Skeletal muscle tissue (tissue), 4 donors: Measurements from ENCODE around the gene PGBD5. TPM values are rescaled to one million over a fixed set of nuclear protein-coding genes. Genes with fewer than 3 reads are reported as not detected.
A peak's percentile ranks its signal among the peaks of the same experiment; 100 is the strongest.

Experiments used
- H3K27ac ChIP-seq: one replicate; pipeline ENCODE4 v1.7.0; 2013; ENCODE audit warnings: mild to moderate bottlenecking, low read depth, low read length, inconsistent platforms
- H3K27me3 ChIP-seq, 3 donors: one replicate each; pipeline ENCODE4 v1.7.0; 2013; ENCODE audit warnings: low read length in 3 of 3; ENCODE audit not compliant: control insufficient read depth in 3 of 3, insufficient read depth in 3 of 3
- H3K36me3 ChIP-seq, 3 donors: one replicate each; pipeline ENCODE4 v1.7.0; 2013; ENCODE audit warnings: low read length in 3 of 3; ENCODE audit not compliant: control insufficient read depth in 3 of 3, insufficient read depth in 3 of 3
- H3K4me1 ChIP-seq, 3 donors: one replicate each; pipeline ENCODE4 v1.7.0; 2013; ENCODE audit warnings: low read length in 3 of 3, mild to moderate bottlenecking in 3 of 3; ENCODE audit not compliant: control insufficient read depth in 3 of 3, insufficient read depth in 3 of 3
- H3K4me3 ChIP-seq, 3 donors: one replicate each; pipeline ENCODE4 v1.7.0; 2013; ENCODE audit warnings: low read length in 3 of 3
- H3K9ac ChIP-seq, 3 donors: one replicate each; pipeline ENCODE4 v1.7.0; 2013; ENCODE audit warnings: low read length in 3 of 3, mild to moderate bottlenecking in 3 of 3, moderate library complexity in 2 of 3, low read depth in 1 of 3
- H3K9me3 ChIP-seq, 3 donors: one replicate each; pipeline ENCODE4 v1.7.0; 2013; ENCODE audit warnings: low read length in 3 of 3; ENCODE audit not compliant: control insufficient read depth in 3 of 3
- total RNA-seq: library from RNA; depleted of rRNA; stranded (reverse); fragments of >200 nt; gene quantifications from one replicate; pipeline ENCODE4 v1.2.3, GENCODE V29; 2014
- donor health status: Osteomylitis.

Gene PGBD5
- total RNA-seq, 1 donor from 2014 or later: 5.7 TPM

DNA sequence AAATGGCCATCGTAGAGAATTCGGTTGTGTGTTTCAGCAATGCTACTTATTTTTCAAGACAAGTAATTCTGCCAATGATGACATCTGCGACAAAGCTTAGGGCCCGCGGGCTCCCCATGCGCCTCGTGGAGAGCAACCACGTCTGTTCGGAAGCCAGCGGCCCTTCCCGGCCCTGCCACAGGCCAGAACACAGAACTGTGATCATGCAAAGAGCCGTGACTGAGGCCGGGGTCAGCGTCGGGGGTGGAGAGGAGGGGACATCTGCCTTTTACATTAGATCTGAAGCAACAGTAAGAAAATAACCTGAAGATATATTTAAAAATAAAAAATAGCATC, 103.7 kb downstream of the PGBD5 start:
- Histone ChIP-seq H3K4me1 (peaks cover 32 to 37% (median 34%) of the 10 kb centered on the region in 3 donors), H3K9ac (peak overlapping the region in 2 of 3 donors; percentile 30 to 66), H3K9me3 (no peaks in the 10 kb centered on the region), H3K36me3 (peaks cover 0 to 2% (median 0%) of the 10 kb centered on the region in 3 donors), H3K27ac (peak overlapping the region; percentile 76), H3K4me3 (no peak overlapping the region), H3K27me3 (no peaks in the 10 kb centered on the region)

DNA sequence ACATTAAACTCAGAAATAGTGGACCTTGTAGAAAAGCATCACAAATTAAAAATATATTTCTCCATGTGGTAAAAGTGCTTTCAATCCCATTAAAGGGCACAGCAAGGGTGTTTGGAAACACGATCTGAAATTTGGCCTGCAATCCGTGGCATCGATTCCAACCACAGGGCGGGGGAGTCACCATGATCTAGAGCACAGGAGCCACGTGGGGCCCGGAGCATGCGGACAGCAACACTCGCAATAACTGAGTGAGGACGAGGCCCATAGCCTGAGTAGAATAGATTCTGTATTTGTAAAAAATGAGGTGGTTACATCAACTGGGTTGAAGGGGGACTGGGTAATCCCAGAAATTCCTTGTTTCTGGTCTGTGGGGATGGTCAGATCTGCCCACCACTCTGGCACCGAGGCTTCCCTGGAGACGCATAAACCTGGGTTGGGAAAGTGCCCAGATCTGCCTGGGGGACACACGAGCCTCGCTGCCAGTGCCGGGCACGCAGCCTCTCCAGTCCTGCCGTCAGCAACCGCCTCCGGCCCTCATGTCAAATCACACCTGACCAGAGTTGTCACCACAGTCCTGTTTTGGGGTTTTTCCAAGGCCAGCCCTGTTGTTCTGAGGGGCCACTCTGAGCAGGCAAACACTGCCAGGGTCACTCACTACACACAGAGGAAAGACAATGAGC, 104.3 kb downstream of the PGBD5 start:
- no peaks in the 10 kb centered on the region for H3K9me3 ChIP-seq
- H3K4me1 ChIP-seq: peaks cover 31 to 37% (median 32%) of the 10 kb centered on the region in 3 donors
- peak overlapping the region; percentile 14 to 66 (median 30) for H3K9ac ChIP-seq
- H3K4me3 ChIP-seq: no peak overlapping the region
- H3K27me3 ChIP-seq: no peaks in the 10 kb centered on the region
- H3K36me3 ChIP-seq: peaks cover 0 to 2% (median 0%) of the 10 kb centered on the region in 3 donors
- H3K27ac ChIP-seq: peak overlapping the region; percentile 76

DNA sequence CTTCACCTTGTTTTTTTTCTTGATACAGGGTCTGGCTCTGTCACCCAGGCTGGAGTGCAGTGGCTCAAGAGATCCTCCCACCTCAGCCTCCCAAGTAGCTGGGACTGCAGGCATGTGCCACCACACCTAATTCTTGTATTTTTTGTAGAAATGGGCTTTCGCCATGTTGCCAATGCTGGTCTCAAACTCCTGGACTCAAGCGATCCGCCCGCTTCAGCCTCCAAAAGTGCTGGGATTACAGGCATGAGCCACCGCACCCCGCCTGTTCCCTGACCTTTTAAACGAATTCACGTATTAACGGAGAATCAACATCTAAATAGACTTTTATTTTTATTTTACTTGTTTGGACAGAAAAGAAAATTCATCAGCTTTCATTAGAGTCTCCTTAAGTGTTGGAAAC, 104.8 kb downstream of the PGBD5 start:
- H3K4me1 ChIP-seq: peaks cover 28 to 37% (median 30%) of the 10 kb centered on the region in 3 donors

DNA sequence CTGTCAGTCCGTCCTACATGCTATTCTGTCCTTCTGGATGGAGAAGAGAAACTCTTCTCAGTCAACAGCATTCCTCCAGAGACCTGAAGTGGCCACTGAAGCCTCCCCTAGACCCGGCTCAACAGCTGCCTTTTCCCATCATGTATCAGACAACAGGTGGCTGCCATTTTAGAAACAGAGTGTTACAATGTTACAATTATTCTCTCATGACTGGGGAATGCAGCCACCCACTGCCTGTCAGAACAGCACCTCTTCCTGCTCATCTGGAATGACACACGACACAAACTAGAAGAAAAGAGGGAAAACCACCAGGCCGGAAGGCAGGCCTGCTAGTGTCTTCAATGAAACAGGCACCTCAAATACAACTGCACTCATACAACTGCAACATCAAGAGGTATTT, 105.3 kb downstream of the PGBD5 start:
- H3K27me3 ChIP-seq: no peaks in the 10 kb centered on the region

More for the DNA sequence above, 104.8 kb downstream of the PGBD5 start:
- Histone ChIP-seq H3K9ac (peak overlapping the region in 1 of 3 donors; percentile 40), H3K9me3 (no peaks in the 10 kb centered on the region), H3K27me3 (no peaks in the 10 kb centered on the region), H3K36me3 (peaks cover 0 to 2% (median 0%) of the 10 kb centered on the region in 3 donors), H3K4me3 (no peak overlapping the region), H3K27ac (peak overlapping the region; percentile 76)

DNA sequence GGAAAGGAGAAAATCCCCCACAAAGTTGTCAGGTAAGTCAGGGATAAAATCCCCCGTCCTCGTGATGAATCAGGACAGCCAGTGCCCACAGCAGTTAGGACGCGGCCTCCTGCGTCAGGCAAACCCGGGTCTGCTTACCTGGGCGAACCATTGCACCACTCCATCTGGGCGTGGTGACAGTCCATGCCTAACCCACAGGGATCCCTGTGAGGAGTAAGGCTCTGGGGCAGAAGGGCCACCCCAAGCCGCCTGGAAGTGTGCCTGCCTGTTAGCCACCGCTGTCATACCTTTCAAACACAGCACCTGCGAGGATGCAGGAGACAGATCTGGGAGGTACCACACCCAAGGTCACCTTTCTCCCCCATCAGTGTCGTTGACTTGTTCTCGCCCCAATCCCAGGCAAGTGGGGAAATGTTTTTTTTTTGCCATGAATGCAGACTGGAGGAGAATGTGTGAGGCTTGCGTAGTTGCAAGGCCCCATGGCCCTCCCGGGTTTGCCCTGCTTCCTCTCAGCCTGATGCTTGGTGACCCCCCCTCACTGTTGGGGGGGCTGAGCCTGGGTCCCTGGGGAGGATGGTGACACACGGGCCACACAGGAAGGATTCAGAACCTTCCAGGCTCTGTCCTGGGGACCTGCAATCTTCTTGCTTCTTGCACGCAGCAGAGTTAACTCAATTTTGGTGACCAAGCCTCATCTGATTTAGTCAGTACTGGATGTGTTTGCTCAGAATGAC, 107.0 kb downstream of the PGBD5 start:
- peaks cover 0 to 2% (median 0%) of the 10 kb centered on the region in 3 donors for H3K36me3 ChIP-seq
- no peaks in the 10 kb centered on the region for H3K9me3 ChIP-seq
- no peaks in the 10 kb centered on the region for H3K27me3 ChIP-seq
- peaks cover 28 to 37% (median 30%) of the 10 kb centered on the region in 3 donors for H3K4me1 ChIP-seq
- H3K27ac ChIP-seq: no peak overlapping the region
- H3K9ac ChIP-seq: no peak overlapping the region
- no peak overlapping the region for H3K4me3 ChIP-seq

More for the DNA sequence above, 105.3 kb downstream of the PGBD5 start:
- H3K9me3 ChIP-seq: no peaks in the 10 kb centered on the region
- peaks cover 28 to 37% (median 30%) of the 10 kb centered on the region in 3 donors for H3K4me1 ChIP-seq
- peak overlapping the region in 1 of 3 donors; percentile 40 for H3K9ac ChIP-seq
- peak overlapping the region; percentile 76 for H3K27ac ChIP-seq
- peak overlapping the region in 1 of 3 donors; percentile 13 for H3K4me3 ChIP-seq
- peaks cover 0 to 2% (median 0%) of the 10 kb centered on the region in 3 donors for H3K36me3 ChIP-seq

DNA sequence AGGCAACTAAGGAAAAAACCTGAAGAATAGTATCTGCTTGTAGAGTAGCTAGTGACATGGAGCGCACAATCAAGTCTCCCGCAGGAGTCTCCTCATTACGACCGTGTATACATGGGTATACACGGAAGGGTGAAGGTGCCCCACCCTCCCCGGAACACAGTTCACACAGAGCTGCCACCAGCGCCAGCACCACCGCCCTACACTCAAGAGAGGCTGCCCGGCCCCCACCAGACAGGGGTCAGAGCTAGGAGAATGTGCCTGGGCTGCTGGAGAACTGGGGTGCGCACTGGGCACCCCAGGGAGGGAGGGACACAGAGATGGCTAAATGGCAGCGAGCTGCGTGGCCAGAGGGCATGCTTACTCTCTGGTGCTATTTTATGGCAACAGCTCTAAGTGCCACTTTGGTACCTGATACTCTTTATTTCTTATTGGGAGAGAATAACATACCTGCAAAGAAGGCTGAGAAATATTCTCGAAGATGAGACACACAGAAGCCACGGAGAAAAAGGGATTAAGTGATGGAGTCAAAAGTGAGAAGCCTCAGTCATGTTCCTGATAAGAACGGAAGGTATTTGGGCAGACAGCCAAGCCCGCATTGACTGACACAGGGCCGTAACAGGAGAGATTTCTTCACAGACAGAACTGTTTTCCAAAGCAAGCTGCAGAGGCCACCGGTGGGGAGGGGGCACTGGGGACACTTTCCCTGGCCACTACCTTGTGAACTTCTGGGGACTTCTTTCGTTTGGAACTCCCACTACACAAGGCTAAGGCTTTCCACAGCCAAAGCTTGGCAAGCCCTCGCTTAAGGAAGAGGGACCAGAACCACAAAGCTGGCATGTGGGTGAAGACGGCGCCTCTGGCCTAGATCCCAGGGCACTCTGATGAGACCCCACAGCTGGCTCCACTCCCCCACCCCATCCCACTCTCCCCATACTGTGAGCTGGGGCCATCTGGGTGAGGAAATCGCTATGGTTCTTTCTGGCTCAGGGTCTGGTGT, 108.0 kb downstream of the PGBD5 start:
- Histone ChIP-seq H3K4me1 (peaks cover 28 to 37% (median 30%) of the 10 kb centered on the region in 3 donors), H3K36me3 (no peaks in the 10 kb centered on the region), H3K9ac (no peak overlapping the region), H3K4me3 (peak overlapping the region in 1 of 3 donors; percentile 17), H3K27me3 (no peaks in the 10 kb centered on the region), H3K27ac (no peak overlapping the region), H3K9me3 (no peaks in the 10 kb centered on the region)

DNA sequence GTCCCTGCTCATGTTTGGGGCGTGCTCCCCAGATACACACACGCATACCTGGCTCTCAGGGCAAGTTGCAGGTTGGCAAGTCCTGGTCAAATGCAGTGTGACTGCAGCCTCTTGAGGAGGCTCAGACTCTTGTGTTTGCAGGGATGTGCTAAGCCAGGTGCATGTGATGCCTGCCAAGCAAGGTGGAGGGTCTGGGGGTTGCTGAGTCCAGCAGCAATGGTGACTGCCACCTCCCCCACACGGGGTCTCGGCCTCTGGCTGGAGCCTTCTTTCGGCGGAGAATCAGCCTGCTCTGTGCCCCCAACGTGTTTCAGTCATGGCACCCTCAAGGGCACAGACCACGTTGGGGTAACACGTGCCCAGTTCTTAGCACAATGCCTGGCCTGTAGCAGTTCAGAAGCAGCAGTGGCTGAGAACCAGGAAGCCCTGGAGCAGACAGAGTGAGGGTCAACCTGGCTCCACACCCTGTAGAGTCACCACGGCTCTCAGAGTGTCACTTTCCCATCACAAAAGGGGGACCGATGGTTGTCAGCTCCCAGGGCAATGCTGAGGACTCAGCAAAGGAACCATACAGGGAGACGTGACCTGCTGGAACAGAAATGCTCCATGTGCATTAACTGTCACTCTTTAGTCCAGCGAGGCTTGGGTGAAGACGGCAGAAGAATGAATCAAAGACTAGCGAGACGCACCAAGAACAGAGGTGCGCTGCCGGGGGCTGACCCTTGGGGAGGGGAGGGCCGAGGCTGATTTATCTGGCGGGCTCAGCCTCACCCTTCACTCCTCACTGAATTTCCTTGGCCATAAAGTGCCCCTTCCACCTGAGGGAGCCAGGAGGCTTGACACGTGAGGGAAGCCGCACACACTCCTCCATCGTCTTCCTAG, 109.0 kb downstream of the PGBD5 start:
- peaks cover 22 to 29% (median 27%) of the 10 kb centered on the region in 3 donors for H3K4me1 ChIP-seq
- no peak overlapping the region for H3K4me3 ChIP-seq
- no peaks in the 10 kb centered on the region for H3K9me3 ChIP-seq
- H3K27me3 ChIP-seq: peaks cover 0 to 4% (median 0%) of the 10 kb centered on the region in 3 donors
- H3K9ac ChIP-seq: no peak overlapping the region
- no peaks in the 10 kb centered on the region for H3K36me3 ChIP-seq
- no peak overlapping the region for H3K27ac ChIP-seq

DNA sequence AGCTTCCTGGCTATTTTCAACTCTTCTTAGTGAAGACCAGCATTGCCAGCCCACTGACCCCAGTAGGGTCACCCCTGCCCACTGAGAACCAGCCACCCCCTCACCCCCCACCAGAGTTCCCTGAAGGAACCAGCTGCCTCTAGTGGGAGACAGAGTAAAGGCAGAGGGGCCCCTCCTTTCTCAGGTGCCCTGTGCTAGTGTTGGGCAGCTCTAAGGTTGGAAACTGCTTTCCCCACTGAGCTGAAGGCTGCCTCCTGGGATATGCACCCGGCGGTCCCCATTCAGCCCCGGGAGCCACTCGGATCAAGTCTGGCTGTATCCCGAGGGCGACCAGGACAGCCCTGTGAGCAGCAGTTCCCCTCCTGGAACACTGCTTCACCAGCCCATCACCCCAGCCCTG, 111.0 kb downstream of the PGBD5 start:
- Histone ChIP-seq H3K4me1 (peaks cover 5 to 13% (median 11%) of the 10 kb centered on the region in 3 donors), H3K9ac (no peak overlapping the region), H3K36me3 (no peaks in the 10 kb centered on the region), H3K27me3 (peaks cover 0 to 4% (median 0%) of the 10 kb centered on the region in 3 donors), H3K4me3 (no peak overlapping the region), H3K27ac (no peak overlapping the region), H3K9me3 (no peaks in the 10 kb centered on the region)

DNA sequence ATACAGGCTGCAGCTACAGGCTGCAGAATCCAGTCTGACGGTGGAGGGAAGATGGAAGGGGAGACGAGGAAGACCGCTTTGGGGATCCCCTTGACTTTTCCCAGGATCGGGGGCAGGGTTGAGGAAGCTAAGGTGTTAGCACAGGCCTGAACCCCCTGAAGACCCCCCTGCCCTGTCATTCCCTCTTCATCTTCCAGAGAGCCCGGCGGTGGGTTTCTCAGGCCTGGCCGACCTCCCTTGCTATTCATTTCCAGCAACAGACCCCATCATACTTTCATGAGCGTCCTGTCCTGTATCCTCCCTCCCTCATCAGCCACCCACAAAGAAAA, 112.0 kb downstream of the PGBD5 start:
- Histone ChIP-seq H3K27ac (no peak overlapping the region), H3K4me1 (peaks cover 5 to 13% (median 10%) of the 10 kb centered on the region in 3 donors), H3K9ac (no peak overlapping the region), H3K27me3 (peaks cover 0 to 4% (median 0%) of the 10 kb centered on the region in 3 donors), H3K4me3 (no peak overlapping the region), H3K36me3 (no peaks in the 10 kb centered on the region), H3K9me3 (no peaks in the 10 kb centered on the region)
